HS-27A (cell line): Measurements from ENCODE around the gene TRAF3.
"Not testable (repeated sequence)": the region's sequence is repeated elsewhere in the genome, so short reads cannot be mapped to it uniquely, and the experiment has no call there.

Source experiments
- DNase-seq: peaks from one replicate; pipeline ENCODE4 v3.0.0-alpha.2; 2012; ENCODE audit warnings: low read depth, missing footprints

The TRAF3 gene

GRCh38 chr14:102923925-102924486 is 146.8 kb downstream of the TRAF3 start:
- no peak for DNase-seq

- DNase-seq: no peak
Measured at GRCh38 chr14:102924632-102925588, 147.7 kb downstream of the TRAF3 start.

- DNase-seq: no peak
Measured at GRCh38 chr14:102925646-102926045, 148.4 kb downstream of the TRAF3 start.

GRCh38 chr14:102926104-102926503 is 148.9 kb downstream of the TRAF3 start:
- no peak for DNase-seq

GRCh38 chr14:102926840-102927239 is 149.6 kb downstream of the TRAF3 start:
- DNase-seq: not testable (repeated sequence)

- DNase-seq: no peak
Measured at GRCh38 chr14:102927346-102927877, 150.2 kb downstream of the TRAF3 start.

- no peak for DNase-seq
Measured at GRCh38 chr14:102927878-102928411, 150.7 kb downstream of the TRAF3 start.

- DNase-seq: no peak
Measured at GRCh38 chr14:102928412-102929240, 151.4 kb downstream of the TRAF3 start.

GRCh38 chr14:102929241-102930137 is 152.2 kb downstream of the TRAF3 start:
- no peak for DNase-seq

GRCh38 chr14:102930138-102930752 is 153.0 kb downstream of the TRAF3 start:
- no peak for DNase-seq

- no peak for DNase-seq
Measured at GRCh38 chr14:102930753-102931579, 153.7 kb downstream of the TRAF3 start.

- no peak for DNase-seq
Measured at GRCh38 chr14:102931580-102932285, 154.5 kb downstream of the TRAF3 start.

- no peak for DNase-seq
Measured at GRCh38 chr14:102932484-102933248, 155.4 kb downstream of the TRAF3 start.

- no peak for DNase-seq
Measured at GRCh38 chr14:102933618-102934231, 156.5 kb downstream of the TRAF3 start.

- no peak for DNase-seq
Measured at GRCh38 chr14:102935756-102936155, 158.5 kb downstream of the TRAF3 start.

GRCh38 chr14:102937331-102938175 is 160.3 kb downstream of the TRAF3 start:
- DNase-seq: no peak

GRCh38 chr14:102938191-102938590 is 160.9 kb downstream of the TRAF3 start:
- DNase-seq: no peak
